ENCODE data around the gene GOLGA5. TPM values are rescaled to one million over a fixed set of nuclear protein-coding genes. Genes with fewer than 3 reads are reported as not detected.

Gene GOLGA5
- total RNA-seq, 1 experiment from 2014 or later, result 25.4 TPM

DNA sequence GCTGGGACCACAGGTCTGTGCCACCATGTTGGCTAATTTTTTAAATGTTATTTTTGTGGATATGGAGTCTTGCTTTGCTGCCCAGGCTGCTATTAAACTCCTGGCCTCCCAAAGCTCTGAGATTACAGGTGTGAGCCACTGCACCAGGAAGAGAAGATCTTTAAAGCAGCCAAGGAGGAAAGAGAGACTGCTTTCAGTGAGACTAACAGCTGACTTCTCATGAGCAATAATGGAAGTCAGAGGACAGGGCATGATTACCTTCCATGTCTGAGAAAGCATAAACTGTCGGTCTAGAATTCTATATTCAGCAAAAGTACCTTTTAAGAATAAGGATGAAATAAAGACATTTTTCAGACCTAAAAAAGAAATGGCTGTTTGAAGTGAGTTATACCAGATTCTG, 71.6 kb downstream of the GOLGA5 start:
- no peak overlapping the region for H3K14ac ChIP-seq (ENCODE audit: insufficient read depth, low read length)
- no peak overlapping the region for H3K9ac ChIP-seq (ENCODE audit: extremely low read depth, insufficient read length, low read length)
- no peak overlapping the region for H2BK20ac ChIP-seq (ENCODE audit: low read depth, low read length, poor library complexity, severe bottlenecking)
- H3K4me1 Mint-ChIP-seq, result peaks cover 0 to 5% of the 10 kb centered on the region in 2 experiments; a peak in 2 of 4 replicates
- no peak overlapping the region for H2BK15ac ChIP-seq (ENCODE audit: low read depth, low read length)
- H3K4ac ChIP-seq (ENCODE audit: low read depth, low read length), result no peak overlapping the region
- TF ChIP-seq, protein P1, sequence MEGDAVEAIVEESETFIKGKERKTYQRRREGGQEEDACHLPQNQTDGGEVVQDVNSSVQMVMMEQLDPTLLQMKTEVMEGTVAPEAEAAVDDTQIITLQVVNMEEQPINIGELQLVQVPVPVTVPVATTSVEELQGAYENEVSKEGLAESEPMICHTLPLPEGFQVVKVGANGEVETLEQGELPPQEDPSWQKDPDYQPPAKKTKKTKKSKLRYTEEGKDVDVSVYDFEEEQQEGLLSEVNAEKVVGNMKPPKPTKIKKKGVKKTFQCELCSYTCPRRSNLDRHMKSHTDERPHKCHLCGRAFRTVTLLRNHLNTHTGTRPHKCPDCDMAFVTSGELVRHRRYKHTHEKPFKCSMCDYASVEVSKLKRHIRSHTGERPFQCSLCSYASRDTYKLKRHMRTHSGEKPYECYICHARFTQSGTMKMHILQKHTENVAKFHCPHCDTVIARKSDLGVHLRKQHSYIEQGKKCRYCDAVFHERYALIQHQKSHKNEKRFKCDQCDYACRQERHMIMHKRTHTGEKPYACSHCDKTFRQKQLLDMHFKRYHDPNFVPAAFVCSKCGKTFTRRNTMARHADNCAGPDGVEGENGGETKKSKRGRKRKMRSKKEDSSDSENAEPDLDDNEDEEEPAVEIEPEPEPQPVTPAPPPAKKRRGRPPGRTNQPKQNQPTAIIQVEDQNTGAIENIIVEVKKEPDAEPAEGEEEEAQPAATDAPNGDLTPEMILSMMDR (conservative IDR thresholded peaks at IDR 0.05), result no peak
- H3K79me1 ChIP-seq (ENCODE audit: insufficient read depth, low read depth, low read length, poor library complexity, severe bottlenecking), result no peaks in the 10 kb centered on the region
- H4K91ac ChIP-seq (ENCODE audit: insufficient read length, low read depth, low read length), result no peak overlapping the region
- no peaks in the 10 kb centered on the region for H3K9me3 ChIP-seq (ENCODE audit: control insufficient read depth, low read depth, low read length)
- DNase-seq, result no peak
- no peaks in the 10 kb centered on the region; a peak in 1 of 7 replicates for H3K36me3 Mint-ChIP-seq (ENCODE audit: insufficient read depth in 1 of 3, low read depth in 3 of 3)
- H2BK5ac ChIP-seq (ENCODE audit: insufficient read length, low read length), result no peak overlapping the region
- no peaks in the 10 kb centered on the region for H3K79me2 ChIP-seq (ENCODE audit: insufficient read depth, low read length)
- no peak overlapping the region for H3K56ac ChIP-seq (ENCODE audit: insufficient read length, low read depth, low read length)
- H3K27ac ChIP-seq (ENCODE audit: insufficient read length, low read depth, low read length), result no peak overlapping the region
- no peak overlapping the region for H3T11ph ChIP-seq (ENCODE audit: low read length)
- no peaks in the 10 kb centered on the region for H3K4me1 ChIP-seq (ENCODE audit: insufficient read depth, low read length)
- H2AK5ac ChIP-seq (ENCODE audit: insufficient read length, low read length), result no peak overlapping the region
- WGBS (ENCODE audit: extremely low coverage, insufficient read length, low lambda C conversion rate), result no CpG with 5 or more reads among the region's 1 CpG
- no peak overlapping the region for H3K23ac ChIP-seq (ENCODE audit: insufficient read length, low read depth, low read length)
- no peak overlapping the region for H2BK120ac ChIP-seq (ENCODE audit: low read depth, low read length, poor library complexity, severe bottlenecking)
- no peaks in the 10 kb centered on the region for H3K23me2 ChIP-seq (ENCODE audit: insufficient read length, low read depth, low read length, poor library complexity, severe bottlenecking)
- no peak overlapping the region for H3K27ac Mint-ChIP-seq
- H2AFZ ChIP-seq (ENCODE audit: low read length), result no peak overlapping the region
- no peak overlapping the region for H3K4me3 Mint-ChIP-seq
- no peak overlapping the region for H3K18ac ChIP-seq (ENCODE audit: insufficient read length, low read depth, low read length)
- no peaks in the 10 kb centered on the region for H3K27me3 ChIP-seq (ENCODE audit: insufficient read depth, low read length)
- H2BK12ac ChIP-seq (ENCODE audit: insufficient read length, low read depth, low read length), result no peak overlapping the region
- peaks cover 4% of the 10 kb centered on the region for H3K27me3 Mint-ChIP-seq (ENCODE audit: low read depth)
- no peak overlapping the region for H4K8ac ChIP-seq (replicated peaks; ENCODE audit: insufficient read length, low read depth, low read length)
- no peak overlapping the region for H4K5ac ChIP-seq (ENCODE audit: insufficient read length, low read depth, low read length)
- H3K4me2 ChIP-seq (ENCODE audit: insufficient read depth, insufficient read length, low read length), result no peak overlapping the region
- H3K9me3 Mint-ChIP-seq, result peaks cover 0 to 5% of the 10 kb centered on the region in 2 experiments; a peak in 3 of 5 replicates
- H4K20me1 ChIP-seq (ENCODE audit: control insufficient read depth, insufficient read depth, insufficient read length), result no peaks in the 10 kb centered on the region

All from H9 (cell line).